ENCODE data around the gene OR4D2. TPM values are rescaled to one million over a fixed set of nuclear protein-coding genes. Genes with fewer than 3 reads are reported as not detected.

OR4D2 gene
- total and polyA plus RNA-seq, 2 of the 8 experiments (the other 6 are each of a cell fraction or from before 2014, with no cell fraction given), result not detected

- peaks cover 0 to 9% (median 2%) of the 10 kb centered on the region in 4 experiments; a peak in 3 of 8 replicates for H3K36me3 ChIP-seq (ENCODE audit: control insufficient read depth in 2 of 4, insufficient read depth in 4 of 4, low read length in 3 of 4)
- POLR2A ChIA-PET (ENCODE audit: partially characterized antibody), result interaction anchor here (0.6 to 1.5 kb wide), 3 partner anchors 9 to 252 kb away, joined by 3 to 4 read pairs (median 4); no protein-coding TSS in a partner anchor
Observed at GRCh38 chr17:58215685-58216084, 48.9 kb downstream of the OR4D2 start.

More at GRCh38 chr17:58215685-58216084, 48.9 kb downstream of the OR4D2 start:
- H3K56ac ChIP-seq (replicated peaks; ENCODE audit: insufficient read length, low read depth, low read length), result no peak overlapping the region
- no peak overlapping the region for H2BK12ac ChIP-seq (ENCODE audit: low read depth, low read length)
- H3K27ac ChIP-seq (ENCODE audit: low read depth, low read length), result no peak overlapping the region
- H2BK5ac ChIP-seq (ENCODE audit: low read depth, low read length), result no peak overlapping the region
- FAIRE-seq (no peak), DNase-seq (ENCODE audit: low read depth in 1 of 2, low spot score in 2 of 2) (no peak)
- H3K79me1 ChIP-seq (ENCODE audit: low read depth, low read length), result no peaks in the 10 kb centered on the region
- no peak overlapping the region for H2BK15ac ChIP-seq (ENCODE audit: low read length)
- no peaks in the 10 kb centered on the region for H3K27me3 ChIP-seq (replicated peaks in 1 of 4; ENCODE audit: control insufficient read depth in 3 of 4, extremely low read depth in 1 of 4, insufficient read depth in 3 of 4, low read length in 3 of 4)
- no peak overlapping the region for H3K23ac ChIP-seq (ENCODE audit: insufficient read length)
- no peak overlapping the region for H3K4me3 ChIP-seq (ENCODE audit: extremely low read depth in 1 of 4, insufficient read depth in 2 of 4, low read depth in 3 of 4, low read length in 4 of 4)
- H3K14ac ChIP-seq (ENCODE audit: insufficient read length), result no peak overlapping the region
- no peak overlapping the region for H2AK5ac ChIP-seq (ENCODE audit: low read depth, low read length)
- H2BK20ac ChIP-seq (ENCODE audit: low read length), result no peak overlapping the region
- H3K9me3 ChIP-seq (ENCODE audit: insufficient read depth in 2 of 2, low read depth in 1 of 2, low read length in 1 of 2), result no peaks in the 10 kb centered on the region
- no peak overlapping the region for H3K4me2 ChIP-seq (ENCODE audit: insufficient read depth in 1 of 2, low read depth in 2 of 2, low read length in 2 of 2)
- no peak overlapping the region for H3K9ac ChIP-seq (replicated peaks in 1 of 4; ENCODE audit: extremely low read depth in 1 of 4, low read depth in 3 of 4, low read length in 3 of 4)
- H3K4me1 ChIP-seq (replicated peaks in 1 of 4; ENCODE audit: control insufficient read depth in 3 of 4, insufficient read depth in 4 of 4, low read length in 3 of 4), result peaks cover 0 to 3% (median 0%) of the 10 kb centered on the region in 4 experiments; a peak in 2 of 7 replicates
- H3K79me2 ChIP-seq (ENCODE audit: control insufficient read depth in 1 of 2, insufficient read depth in 2 of 2, low read length in 2 of 2), result no peaks in the 10 kb centered on the region
- H4K8ac ChIP-seq (ENCODE audit: extremely low read depth, insufficient read depth, low read length), result no peak overlapping the region
- no peak overlapping the region for H3K18ac ChIP-seq (ENCODE audit: extremely low read depth, low read length)
- no peak overlapping the region for H2BK120ac ChIP-seq (replicated peaks; ENCODE audit: low read depth, low read length)
- H3K4ac ChIP-seq (replicated peaks; ENCODE audit: insufficient read length, low read depth, low read length), result no peak overlapping the region
- H4K5ac ChIP-seq (ENCODE audit: insufficient read length, low read depth, low read length), result no peak overlapping the region
- CTCF ChIA-PET (ENCODE audit: partially characterized antibody), result interaction anchor here (0.7 to 13.2 kb wide), 13 partner anchors 9 to 357 kb away, joined by 3 to 127 read pairs (median 5); no protein-coding TSS in a partner anchor
- peaks cover 5% of the 10 kb centered on the region; the same call in 1 of the 2 replicates for H3K23me2 ChIP-seq (ENCODE audit: low read depth, low read length)
- H2AFZ ChIP-seq (ENCODE audit: low read length), result no peak overlapping the region
- H4K91ac ChIP-seq (replicated peaks; ENCODE audit: insufficient read length, low read length), result no peak overlapping the region
- H4K20me1 ChIP-seq (replicated peaks in 1 of 2; ENCODE audit: control insufficient read depth in 1 of 2, insufficient read depth in 2 of 2, low read length in 2 of 2), result no peaks in the 10 kb centered on the region
- no peak for TF ChIP-seq RAD21 (IDR thresholded peaks at IDR 0.05 in 1 of 2, conservative IDR thresholded peaks at IDR 0.05 in 1 of 2; ENCODE audit: low read depth in 2 of 2, low read length in 2 of 2)
- no peak for TF ChIP-seq BRCA1 (IDR thresholded peaks at IDR 0.05; ENCODE audit: low read depth, low read length)
- no peak for TF ChIP-seq POLR2AphosphoS5 (IDR thresholded peaks at IDR 0.05; ENCODE audit: low read depth, low read length)
- TF ChIP-seq CTBP2 (IDR thresholded peaks at IDR 0.05; ENCODE audit: borderline replicate concordance, insufficient read depth, insufficient read length, low read length), result no peak
- TF ChIP-seq EGR1 (IDR thresholded peaks at IDR 0.05; ENCODE audit: borderline replicate concordance, low read depth, low read length), result no peak
- no peak for TF ChIP-seq TAF1 (IDR thresholded peaks at IDR 0.05; ENCODE audit: low read depth, low read length)
- peak; percentile 6 to 28 (median 11); a peak in 3 of 4 replicates for TF ChIP-seq CTCF (IDR thresholded peaks at IDR 0.05; ENCODE audit: control extremely low read depth in 1 of 3, insufficient read depth in 1 of 3, low read depth in 1 of 3, low read length in 3 of 3)
